ENCODE results near the gene VTN.
"Not testable (repeated sequence)": the region's sequence is repeated elsewhere in the genome, so short reads cannot be mapped to it uniquely, and the experiment has no call there.

The VTN gene

GRCh38 chr17:28340374-28340773 is 29.7 kb downstream of the VTN start:
- TF ChIP-seq CTCF (IDR thresholded peaks at IDR 0.05; ENCODE audit: low read depth, low read length) = no peak
- DNase-seq (ENCODE audit: low read depth in 2 of 2) = no peak
- no peak overlapping the region for H3K4me3 ChIP-seq (replicated peaks in 1 of 2; ENCODE audit: low read depth in 2 of 2, low read length in 2 of 2)

- DNase-seq (ENCODE audit: low read depth in 2 of 2) = no peak
- TF ChIP-seq CTCF (IDR thresholded peaks at IDR 0.05; ENCODE audit: low read depth, low read length) = no peak
- no peak overlapping the region for H3K4me3 ChIP-seq (replicated peaks in 1 of 2; ENCODE audit: low read depth in 2 of 2, low read length in 2 of 2)
These were observed 30.7 kb downstream of the VTN start for GRCh38 chr17:28339431-28339830.

GRCh38 chr17:28338769-28339212 is 31.3 kb downstream of the VTN start:
- H3K4me3 ChIP-seq (replicated peaks in 1 of 2; ENCODE audit: low read depth in 2 of 2, low read length in 2 of 2); DNase-seq (ENCODE audit: low read depth in 2 of 2): not testable (repeated sequence)

GRCh38 chr17:28338056-28338768 is 31.9 kb downstream of the VTN start:
- DNase-seq (ENCODE audit: low read depth in 2 of 2) = peak; percentile 62 to 78
- TF ChIP-seq CTCF (IDR thresholded peaks at IDR 0.05; ENCODE audit: low read depth, low read length) = no peak
- peak overlapping the region in 1 of 2 donors; percentile 3 for H3K4me3 ChIP-seq (replicated peaks in 1 of 2; ENCODE audit: low read depth in 2 of 2, low read length in 2 of 2)

GRCh38 chr17:28335959-28336871 is 33.9 kb downstream of the VTN start:
- DNase-seq (ENCODE audit: low read depth in 2 of 2) = peak; percentile 87 to 93
- peak overlapping the region; percentile 94 to 97 for H3K4me3 ChIP-seq (replicated peaks in 1 of 2; ENCODE audit: low read depth in 2 of 2, low read length in 2 of 2)
- TF ChIP-seq CTCF (IDR thresholded peaks at IDR 0.05; ENCODE audit: low read depth, low read length) = no peak

- no peak for TF ChIP-seq CTCF (IDR thresholded peaks at IDR 0.05; ENCODE audit: low read depth, low read length)
- H3K4me3 ChIP-seq (replicated peaks in 1 of 2; ENCODE audit: low read depth in 2 of 2, low read length in 2 of 2) = peak within 1 kb of the TSS; percentile 94 to 97
- peak; percentile 100 for DNase-seq (ENCODE audit: low read depth in 2 of 2)
These were observed 34.7 kb downstream of the VTN start, which contains the start of the genes IFT20 and TNFAIP1 for GRCh38 chr17:28335201-28335958. Gene IFT20, minus strand, starts transcription at chr17:28335472. Its CDS starts 3,487 bp downstream, at chr17:28331985. Gene TNFAIP1, plus strand, starts transcription at chr17:28335761. Its CDS starts 3,761 bp downstream, at chr17:28339522.

Measured in cardiac fibroblast (primary cell).